ENCODE results near the gene NELL2. TPM values are rescaled to one million over a fixed set of nuclear protein-coding genes. Genes with fewer than 3 reads are reported as not detected.

NELL2 gene
- total RNA-seq, 4 donors from 2014 or later, result 4.7 to 20.5 (median 9.3) TPM

GRCh38 chr12:44875417-44875953 is 630 bp downstream of the NELL2 start:
- 2% methylated on average over 27 of the region's 27 CpGs for WGBS
- TF ChIP-seq EP300 (IDR thresholded peaks at IDR 0.05) (no peak), POLR2AphosphoS5 (IDR thresholded peaks at IDR 0.05) (no peak), POLR2A (IDR thresholded peaks at IDR 0.05) (no peak)
- TF ChIP-seq, protein P1, sequence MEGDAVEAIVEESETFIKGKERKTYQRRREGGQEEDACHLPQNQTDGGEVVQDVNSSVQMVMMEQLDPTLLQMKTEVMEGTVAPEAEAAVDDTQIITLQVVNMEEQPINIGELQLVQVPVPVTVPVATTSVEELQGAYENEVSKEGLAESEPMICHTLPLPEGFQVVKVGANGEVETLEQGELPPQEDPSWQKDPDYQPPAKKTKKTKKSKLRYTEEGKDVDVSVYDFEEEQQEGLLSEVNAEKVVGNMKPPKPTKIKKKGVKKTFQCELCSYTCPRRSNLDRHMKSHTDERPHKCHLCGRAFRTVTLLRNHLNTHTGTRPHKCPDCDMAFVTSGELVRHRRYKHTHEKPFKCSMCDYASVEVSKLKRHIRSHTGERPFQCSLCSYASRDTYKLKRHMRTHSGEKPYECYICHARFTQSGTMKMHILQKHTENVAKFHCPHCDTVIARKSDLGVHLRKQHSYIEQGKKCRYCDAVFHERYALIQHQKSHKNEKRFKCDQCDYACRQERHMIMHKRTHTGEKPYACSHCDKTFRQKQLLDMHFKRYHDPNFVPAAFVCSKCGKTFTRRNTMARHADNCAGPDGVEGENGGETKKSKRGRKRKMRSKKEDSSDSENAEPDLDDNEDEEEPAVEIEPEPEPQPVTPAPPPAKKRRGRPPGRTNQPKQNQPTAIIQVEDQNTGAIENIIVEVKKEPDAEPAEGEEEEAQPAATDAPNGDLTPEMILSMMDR (IDR thresholded peaks at IDR 0.05), result no peak
- H3K27ac ChIP-seq, result no peak overlapping the region
- no peaks in the 10 kb centered on the region for H3K36me3 ChIP-seq
- H3K9me3 ChIP-seq, result no peaks in the 10 kb centered on the region
- H3K27me3 ChIP-seq, result peaks cover 53% of the 10 kb centered on the region
- H3K4me1 ChIP-seq, result peaks cover 27% of the 10 kb centered on the region
- peak overlapping the region; percentile 73 for H3K4me3 ChIP-seq
- DNase-seq (ENCODE audit: low spot score in 2 of 2), result no peak

- Histone ChIP-seq H3K27ac (no peak overlapping the region), H3K4me3 (peak overlapping the region; percentile 73), H3K36me3 (no peaks in the 10 kb centered on the region), H3K4me1 (peaks cover 27% of the 10 kb centered on the region), H3K27me3 (peaks cover 54% of the 10 kb centered on the region), H3K9me3 (no peaks in the 10 kb centered on the region)
- DNase-seq (ENCODE audit: low spot score in 2 of 2), result no peak
- TF ChIP-seq, protein P1 (IDR thresholded peaks at IDR 0.05), result no peak
- no peak for TF ChIP-seq POLR2A (IDR thresholded peaks at IDR 0.05)
- TF ChIP-seq POLR2AphosphoS5 (IDR thresholded peaks at IDR 0.05), result no peak
- no peak for TF ChIP-seq EP300 (IDR thresholded peaks at IDR 0.05)
- WGBS, result 2% methylated on average over 12 of the region's 12 CpGs
These were observed 1.1 kb downstream of the NELL2 start for GRCh38 chr12:44874981-44875416.

DNA sequence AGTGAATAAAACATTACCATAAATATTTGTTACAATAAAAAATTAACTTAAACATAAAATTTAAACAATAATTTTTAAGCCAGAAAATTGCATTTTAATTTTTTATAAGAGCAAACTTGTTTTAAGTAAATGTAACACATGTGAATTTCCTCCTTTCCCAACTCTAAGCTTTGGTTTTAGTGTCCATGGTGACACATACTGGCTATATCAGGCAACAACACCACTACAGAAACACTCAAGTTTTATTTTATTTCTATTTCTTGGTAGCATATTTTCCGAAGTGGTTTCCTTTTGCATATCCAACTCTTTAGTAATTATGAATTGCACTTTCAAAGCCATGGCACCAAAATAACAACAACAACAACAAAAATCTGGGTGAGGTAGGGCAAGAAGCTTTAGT is 2.2 kb downstream of the NELL2 start:
- H3K4me1 ChIP-seq, result peaks cover 27% of the 10 kb centered on the region
- H3K27me3 ChIP-seq, result peaks cover 54% of the 10 kb centered on the region
- WGBS, result 47% methylated on average over 1 of the region's 1 CpG
- H3K27ac ChIP-seq, result no peak overlapping the region
- TF ChIP-seq, protein P1 (IDR thresholded peaks at IDR 0.05), result no peak
- TF ChIP-seq EP300 (IDR thresholded peaks at IDR 0.05), result no peak
- TF ChIP-seq POLR2AphosphoS5 (IDR thresholded peaks at IDR 0.05), result no peak
- TF ChIP-seq POLR2A (IDR thresholded peaks at IDR 0.05), result no peak
- H3K9me3 ChIP-seq, result no peaks in the 10 kb centered on the region
- H3K36me3 ChIP-seq, result no peaks in the 10 kb centered on the region
- peak overlapping the region; percentile 73 for H3K4me3 ChIP-seq
- DNase-seq (ENCODE audit: low spot score in 2 of 2), result no peak

DNA sequence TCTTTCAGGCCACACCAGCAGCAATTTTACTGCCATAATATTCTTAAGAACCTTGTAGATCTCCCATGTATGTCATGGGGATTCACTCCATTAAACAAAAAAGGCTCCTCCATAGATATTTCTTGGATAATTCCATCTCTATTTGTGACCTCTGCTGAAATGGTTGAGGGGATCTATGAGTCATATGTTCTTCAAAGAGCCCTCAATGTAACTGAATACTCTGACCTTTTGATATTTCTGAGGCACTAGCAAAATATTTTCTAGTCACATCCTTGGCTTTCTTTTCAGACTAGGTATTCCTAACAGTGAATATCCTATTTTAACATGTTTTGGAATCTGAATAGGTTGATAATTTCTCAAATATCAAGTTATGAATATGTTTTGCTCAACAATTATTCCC is 6.6 kb downstream of the NELL2 start:
- DNase-seq (ENCODE audit: low spot score in 2 of 2), result no peak
- Histone ChIP-seq H3K36me3 (no peaks in the 10 kb centered on the region), H3K4me3 (no peak overlapping the region), H3K9me3 (no peaks in the 10 kb centered on the region), H3K27me3 (peaks cover 32% of the 10 kb centered on the region), H3K4me1 (peaks cover 1% of the 10 kb centered on the region), H3K27ac (no peak overlapping the region)
- TF ChIP-seq POLR2A (IDR thresholded peaks at IDR 0.05) (no peak), POLR2AphosphoS5 (IDR thresholded peaks at IDR 0.05) (no peak)
- TF ChIP-seq, protein P1 (IDR thresholded peaks at IDR 0.05), result no peak

- Histone ChIP-seq H3K36me3 (no peaks in the 10 kb centered on the region), H3K4me3 (no peak overlapping the region), H3K4me1 (no peaks in the 10 kb centered on the region), H3K27me3 (no peaks in the 10 kb centered on the region), H3K9me3 (no peaks in the 10 kb centered on the region), H3K27ac (no peak overlapping the region)
- no peak for DNase-seq (ENCODE audit: low spot score in 2 of 2)
- TF ChIP-seq POLR2AphosphoS5 (IDR thresholded peaks at IDR 0.05), result no peak
- TF ChIP-seq, protein P1 (IDR thresholded peaks at IDR 0.05), result no peak
- 41% methylated on average over 2 of the region's 2 CpGs for WGBS
These were observed 12.2 kb downstream of the NELL2 start for GRCh38 chr12:44863867-44864266.

Measured in suprapubic skin (tissue), 4 donors.